Anterior cingulate cortex (tissue), 58 donors: ENCODE results near the gene FCHO1.

Source experiments
- DNase-seq, 58 donors: peaks; one replicate each; lab custom pipeline; 2025; lab: John Stamatoyannopoulos, UW

The FCHO1 gene

GRCh38 chr19:17726964-17727773 lies 24.1 kb upstream of the FCHO1 start:
- DNase-seq: no peak

GRCh38 chr19:17727843-17728242 lies 23.4 kb upstream of the FCHO1 start:
- DNase-seq: no peak

- no peak for DNase-seq
Measured at GRCh38 chr19:17733127-17733526, 18.1 kb upstream of the FCHO1 start.

DNA sequence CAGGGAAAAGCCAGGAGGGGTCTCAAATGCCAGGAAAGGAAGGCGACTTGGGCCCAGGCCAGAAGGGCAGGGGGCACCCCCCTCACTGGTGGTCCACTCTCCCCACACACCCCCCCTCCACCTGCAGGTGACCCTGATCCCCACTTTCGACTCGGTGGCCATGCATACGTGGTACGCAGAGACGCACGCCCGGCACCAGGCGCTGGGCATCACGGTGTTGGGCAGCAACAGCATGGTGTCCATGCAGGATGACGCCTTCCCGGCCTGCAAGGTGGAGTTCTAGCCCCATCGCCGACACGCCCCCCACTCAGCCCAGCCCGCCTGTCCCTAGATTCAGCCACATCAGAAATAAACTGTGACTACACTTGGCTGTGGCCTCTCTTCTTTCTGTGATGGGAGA lies 17.1 kb upstream of the FCHO1 start:
- DNase-seq: no peak

DNA sequence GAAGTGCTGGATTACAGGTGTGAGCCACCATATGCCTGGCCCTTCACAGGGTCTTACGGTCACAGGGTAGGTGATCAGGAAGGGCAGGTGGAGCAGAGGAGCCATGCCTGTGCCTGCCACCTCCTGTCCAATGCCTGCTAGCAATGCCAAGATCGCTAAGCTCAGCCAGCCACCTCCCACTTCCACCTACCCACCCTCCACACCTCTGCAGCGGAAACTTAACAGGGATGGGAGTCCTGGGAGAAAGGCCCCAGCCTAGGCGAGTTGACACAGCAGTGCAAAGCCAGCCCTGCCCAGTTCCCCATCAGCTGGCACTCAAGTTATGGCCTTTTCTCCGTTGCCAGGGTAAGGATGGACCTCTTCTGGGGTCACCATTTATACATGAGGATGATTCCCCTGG lies 15.9 kb upstream of the FCHO1 start:
- no peak for DNase-seq

- DNase-seq: no peak
Measured at GRCh38 chr19:17737690-17738153, 13.6 kb upstream of the FCHO1 start.

DNA sequence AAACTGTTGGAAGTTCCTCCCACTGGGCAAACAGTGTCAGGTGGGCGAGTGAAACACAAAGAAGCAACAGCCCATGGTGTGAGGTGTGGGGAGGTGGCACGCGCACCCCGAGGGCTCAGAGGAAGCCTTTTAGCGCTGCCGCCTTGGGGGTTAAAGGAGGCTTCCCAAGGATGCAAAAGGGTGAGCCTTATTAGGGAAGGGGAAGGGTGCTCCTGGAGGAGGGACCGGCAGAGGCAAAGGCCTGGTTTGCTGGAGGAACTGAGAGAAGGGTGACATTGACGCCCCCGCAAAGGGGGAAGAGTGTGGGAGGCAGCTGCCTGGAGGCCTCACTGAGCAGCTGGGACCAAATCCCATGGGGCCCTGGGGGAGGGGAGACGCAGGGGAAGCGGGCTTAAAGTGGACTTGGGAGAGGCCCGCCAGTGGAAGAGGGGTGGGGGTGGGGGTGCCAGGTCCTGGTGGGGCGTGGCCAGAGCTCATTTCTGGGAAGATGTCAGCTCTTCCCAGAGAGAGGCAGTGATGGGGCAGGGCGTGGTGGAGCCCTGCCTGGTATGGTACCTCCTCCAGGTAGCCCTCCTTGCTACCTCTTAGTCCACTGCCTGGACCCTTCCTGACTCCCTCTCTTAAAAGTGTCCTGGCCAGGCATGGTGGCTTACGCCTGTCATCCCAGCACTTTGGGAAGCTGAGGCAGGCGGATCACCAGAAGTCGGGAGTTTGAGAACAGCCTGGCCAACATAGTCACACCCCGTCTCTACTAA lies 12.0 kb upstream of the FCHO1 start:
- peak in 7 of 58 donors; percentile 4 to 19 (median 14) for DNase-seq

- DNase-seq: no peak
Measured at GRCh38 chr19:17741456-17741855, 9.8 kb upstream of the FCHO1 start.

- DNase-seq: no peak
Measured at GRCh38 chr19:17743874-17744580, 7.2 kb upstream of the FCHO1 start.

DNA sequence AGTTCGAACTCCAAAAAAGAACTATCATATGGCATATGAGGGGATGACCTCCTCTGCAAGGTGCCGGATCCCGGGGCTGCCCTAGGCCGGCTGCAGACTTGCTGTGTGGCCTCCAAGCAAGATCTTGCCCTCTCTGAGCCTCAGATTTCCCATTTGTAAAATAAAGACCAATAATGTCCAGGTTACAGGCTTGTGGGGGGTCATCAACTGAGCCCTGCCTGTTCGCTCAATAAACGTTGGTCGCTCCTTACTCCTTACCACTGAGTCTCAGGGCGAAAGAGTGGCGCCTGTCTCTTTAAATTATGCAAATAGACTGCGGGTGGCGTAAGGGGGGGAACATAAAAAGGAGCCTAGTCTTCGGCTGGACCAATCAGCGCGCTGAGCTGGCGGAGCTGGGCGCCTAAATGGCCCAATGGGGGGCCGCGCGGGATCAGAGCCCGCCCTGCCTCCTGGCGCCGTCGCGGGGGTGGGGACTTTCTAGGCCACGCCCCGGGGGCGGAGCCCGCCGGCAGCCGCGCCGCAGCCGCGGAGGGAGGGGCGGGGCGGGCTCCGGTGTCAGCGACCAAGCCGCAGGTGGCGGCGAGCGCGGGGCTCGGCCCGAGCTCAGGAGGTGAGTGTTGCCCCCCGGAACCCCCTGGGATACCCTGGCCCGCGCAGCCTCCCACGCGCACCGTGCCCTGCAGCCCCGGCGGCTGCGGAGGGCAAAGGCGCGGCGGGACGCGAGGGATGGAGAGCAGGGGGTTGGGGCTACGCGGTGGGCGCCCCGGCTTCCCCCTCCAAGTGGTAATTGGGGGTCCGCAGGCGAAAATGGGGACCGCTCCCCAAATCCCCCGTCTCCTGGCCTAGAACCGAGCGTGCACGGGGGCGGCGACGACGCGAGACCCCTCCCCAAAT lies 3.8 kb upstream of the FCHO1 start:
- peak; percentile 69 to 97 (median 92) for DNase-seq

- no peak for DNase-seq
Measured at GRCh38 chr19:17748884-17749638, 2.2 kb upstream of the FCHO1 start.

DNA sequence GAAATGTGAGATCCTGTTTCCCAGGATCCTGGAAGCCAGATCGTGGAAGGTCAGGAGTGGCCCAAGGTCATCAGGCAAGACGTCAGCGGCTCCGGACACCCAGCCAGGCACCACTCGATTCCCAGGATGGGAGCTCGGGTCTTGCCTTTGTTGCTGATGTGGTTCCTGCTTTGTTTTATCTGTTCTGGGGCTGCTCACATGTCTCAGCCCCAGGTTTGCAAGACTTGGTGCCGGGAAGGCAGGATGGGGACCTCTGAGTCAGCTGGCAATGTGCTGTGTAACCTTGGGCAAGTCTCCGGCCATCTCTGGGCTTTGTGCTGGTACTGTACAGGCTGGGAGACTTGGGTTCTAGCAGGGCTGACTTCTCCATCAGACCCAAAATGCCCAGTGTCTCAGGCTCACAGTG lies 1.4 kb upstream of the FCHO1 start:
- peak in 8 of 58 donors; percentile 3 to 44 (median 20) for DNase-seq

DNA sequence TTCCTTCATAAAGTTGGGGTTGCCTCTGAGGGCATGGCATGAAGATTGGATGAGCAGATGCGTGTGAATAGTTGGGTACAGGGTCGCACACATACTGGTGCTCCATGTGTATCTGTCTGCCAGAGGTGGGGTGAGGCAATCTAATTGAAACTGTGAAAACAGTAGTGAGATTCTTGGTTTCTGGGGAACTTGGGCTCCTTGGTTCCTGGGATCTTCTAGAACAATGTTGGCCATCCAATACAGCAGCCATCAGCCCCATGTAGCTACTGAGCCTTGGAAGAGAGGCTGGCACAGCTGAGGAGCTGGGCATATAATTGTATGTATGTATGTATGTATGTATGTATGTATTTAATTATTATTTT lies 616 bp downstream of the FCHO1 start:
- no peak for DNase-seq

GRCh38 chr19:17752865-17753639 lies 1.8 kb downstream of the FCHO1 start:
- DNase-seq: no peak

DNA sequence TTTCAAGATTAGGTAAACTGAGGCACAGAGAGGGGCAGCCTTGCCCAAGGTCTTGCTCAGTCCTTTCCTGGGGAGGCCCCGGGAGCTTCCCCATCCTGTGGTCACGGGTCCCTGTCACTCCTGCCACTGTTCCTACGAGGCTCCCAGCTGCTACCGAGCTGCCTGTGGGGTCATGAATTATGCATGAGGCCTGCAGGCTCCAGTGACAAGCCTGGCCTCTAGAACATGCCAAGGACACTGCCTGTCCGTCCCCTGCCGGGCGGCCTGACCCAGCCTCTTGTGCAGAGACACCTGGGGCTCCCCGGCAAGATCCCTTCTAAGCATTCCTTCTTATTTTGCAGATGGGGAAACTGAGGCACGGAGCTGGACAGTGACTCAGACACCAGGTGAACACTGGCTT lies 2.7 kb downstream of the FCHO1 start:
- peak in 49 of 58 donors; percentile 8 to 93 (median 70) for DNase-seq

- peak in 2 of 58 donors; percentile 6 to 15 for DNase-seq
Measured at GRCh38 chr19:17754634-17755442, 3.6 kb downstream of the FCHO1 start.

DNA sequence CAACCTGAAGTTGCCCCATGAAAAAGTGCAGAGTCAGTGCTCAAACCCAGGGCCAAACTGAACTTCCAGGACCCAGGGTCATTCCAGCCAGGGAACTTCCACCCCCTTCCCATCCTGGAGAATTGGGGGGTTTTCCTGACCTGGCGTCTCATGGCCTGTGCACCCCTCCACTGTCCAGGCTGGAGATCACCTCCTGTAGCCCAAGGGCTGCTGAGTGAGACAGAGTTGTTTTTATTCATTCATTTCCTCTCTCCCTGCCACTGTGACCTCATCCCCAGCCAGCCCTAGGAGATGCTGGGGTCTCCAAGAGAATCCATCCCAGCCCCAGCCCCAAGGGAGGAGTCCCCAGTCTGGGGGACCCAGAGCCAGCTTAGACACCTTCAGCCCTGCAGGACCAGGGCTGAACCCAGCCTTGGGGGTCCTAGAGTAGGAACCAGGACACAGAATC lies 4.2 kb downstream of the FCHO1 start:
- no peak for DNase-seq
